Osteocyte (in vitro differentiated cells): Measurements from ENCODE around the gene ALPI. TPM values are rescaled to one million over a fixed set of nuclear protein-coding genes. Genes with fewer than 3 reads are reported as not detected.

Experiments
- DNase-seq: peaks from one replicate; pipeline ENCODE4 v3.0.0; 2021; ENCODE audit warnings: mixed read lengths; ENCODE audit not compliant: unreplicated experiment; ENCODE audit errors: extremely low spot score
- H3K27ac Mint-ChIP-seq: one replicate; pipeline ENCODE4 v1.8.0; 2021; ENCODE audit warnings: mild to moderate bottlenecking, mixed read lengths; ENCODE audit not compliant: unreplicated experiment
- H3K27me3 Mint-ChIP-seq: one replicate; pipeline ENCODE4 v1.8.0; 2021; ENCODE audit warnings: mixed read lengths; ENCODE audit not compliant: unreplicated experiment
- H3K36me3 Mint-ChIP-seq: one replicate; pipeline ENCODE4 v1.8.0; 2021; ENCODE audit warnings: mixed read lengths; ENCODE audit not compliant: unreplicated experiment
- H3K4me1 Mint-ChIP-seq: one replicate; pipeline ENCODE4 v1.8.0; 2021; ENCODE audit warnings: mixed read lengths; ENCODE audit not compliant: unreplicated experiment
- H3K4me3 Mint-ChIP-seq: one replicate; pipeline ENCODE4 v1.8.0; 2021; ENCODE audit warnings: mild to moderate bottlenecking, moderate library complexity, mixed read lengths; ENCODE audit not compliant: unreplicated experiment
- H3K9me3 Mint-ChIP-seq: one replicate; pipeline ENCODE4 v1.8.0; 2021; ENCODE audit warnings: mixed read lengths; ENCODE audit not compliant: unreplicated experiment
- CTCF ChIP-seq: fragments of 200-600 bp; sonication (generic); IDR thresholded peaks from 2 replicates; pipeline ENCODE4 v1.5.0; 2021; ENCODE audit warnings: antibody characterized with exemption, mild to moderate bottlenecking, moderate library complexity
- total RNA-seq: library from RNA; stranded (reverse); gene quantifications from 2 replicates; pipeline ENCODE4 v1.2.1, GENCODE V29; 2021

The ALPI gene
- total RNA-seq, 1 donor from 2014 or later, result not detected

GRCh38 chr2:232501331-232501771 is 45.4 kb downstream of the ALPI start:
- no peak for DNase-seq
- H3K9me3 Mint-ChIP-seq, result no peaks in the 10 kb centered on the region
- peaks cover 9% of the 10 kb centered on the region for H3K4me1 Mint-ChIP-seq
- H3K36me3 Mint-ChIP-seq, result no peaks in the 10 kb centered on the region
- no peak for TF ChIP-seq CTCF
- H3K27me3 Mint-ChIP-seq, result peaks cover 53% of the 10 kb centered on the region
- no peak overlapping the region for H3K27ac Mint-ChIP-seq
- no peak overlapping the region for H3K4me3 Mint-ChIP-seq

- DNase-seq, result no peak
- no peak for TF ChIP-seq CTCF
- Mint-ChIP-seq H3K4me1 (peaks cover 9% of the 10 kb centered on the region), H3K4me3 (no peak overlapping the region), H3K27me3 (peaks cover 56% of the 10 kb centered on the region), H3K27ac (no peak overlapping the region), H3K9me3 (no peaks in the 10 kb centered on the region), H3K36me3 (no peaks in the 10 kb centered on the region)
Measured at GRCh38 chr2:232501794-232502390, 45.9 kb downstream of the ALPI start.

- Mint-ChIP-seq H3K4me1 (peaks cover 9% of the 10 kb centered on the region), H3K36me3 (no peaks in the 10 kb centered on the region), H3K9me3 (no peaks in the 10 kb centered on the region), H3K27me3 (peaks cover 61% of the 10 kb centered on the region), H3K4me3 (peak overlapping the region; percentile 52), H3K27ac (no peak overlapping the region)
- TF ChIP-seq CTCF, result no peak
- no peak for DNase-seq
Measured at GRCh38 chr2:232502511-232502910, 46.6 kb downstream of the ALPI start.

GRCh38 chr2:232502911-232503808 is 47.2 kb downstream of the ALPI start:
- H3K27ac Mint-ChIP-seq, result no peak overlapping the region
- H3K4me3 Mint-ChIP-seq, result peak overlapping the region; percentile 54
- no peak for DNase-seq
- H3K36me3 Mint-ChIP-seq, result no peaks in the 10 kb centered on the region
- no peak for TF ChIP-seq CTCF
- H3K4me1 Mint-ChIP-seq, result peaks cover 9% of the 10 kb centered on the region
- peaks cover 60% of the 10 kb centered on the region for H3K27me3 Mint-ChIP-seq
- no peaks in the 10 kb centered on the region for H3K9me3 Mint-ChIP-seq

- H3K4me3 Mint-ChIP-seq, result peak overlapping the region; percentile 54
- no peaks in the 10 kb centered on the region for H3K36me3 Mint-ChIP-seq
- H3K27ac Mint-ChIP-seq, result no peak overlapping the region
Measured at GRCh38 chr2:232503809-232504323, 47.9 kb downstream of the ALPI start.

More at GRCh38 chr2:232503809-232504323, 47.9 kb downstream of the ALPI start:
- TF ChIP-seq CTCF, result no peak
- Mint-ChIP-seq H3K9me3 (no peaks in the 10 kb centered on the region), H3K4me1 (peaks cover 9% of the 10 kb centered on the region), H3K27me3 (peaks cover 59% of the 10 kb centered on the region)
- DNase-seq, result no peak
